COLO668 (cell line): ENCODE data around the gene TRIM54.
"Not testable (repeated sequence)": the region's sequence is repeated elsewhere in the genome, so short reads cannot be mapped to it uniquely, and the experiment has no call there.

Source experiments
- DNase-seq: peaks from one replicate; lab custom pipeline; 2025; ENCODE audit not compliant: unreplicated experiment; lab: John Stamatoyannopoulos, UW

Gene TRIM54

GRCh38 chr2:27309651-27310050 is 27.4 kb downstream of the TRIM54 start:
- no peak for DNase-seq

GRCh38 chr2:27312152-27312551 is 29.9 kb downstream of the TRIM54 start:
- no peak for DNase-seq

GRCh38 chr2:27313882-27314645 is 31.8 kb downstream of the TRIM54 start:
- no peak for DNase-seq

- no peak for DNase-seq
Observed at GRCh38 chr2:27314709-27315108, 32.5 kb downstream of the TRIM54 start.

DNA sequence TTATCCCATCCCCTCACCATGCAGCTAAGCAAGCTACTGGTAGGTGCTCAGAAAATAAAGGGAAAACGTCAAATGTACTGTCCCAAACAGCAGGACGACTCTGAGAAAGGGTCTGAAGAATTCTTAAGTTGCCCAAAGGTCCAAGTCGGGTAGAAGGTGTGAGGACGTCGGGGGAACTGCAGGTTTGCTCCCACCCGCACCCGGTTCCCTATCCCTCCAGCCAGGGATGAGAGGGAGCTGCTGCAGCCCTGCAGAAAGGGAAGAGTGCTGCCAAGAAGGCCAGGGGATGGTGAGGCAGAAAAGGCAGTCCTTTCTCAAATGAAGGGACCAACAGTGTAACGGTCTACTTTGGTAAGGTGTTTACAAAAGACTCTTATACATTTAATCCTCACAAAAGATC is 32.9 kb downstream of the TRIM54 start:
- no peak for DNase-seq

DNA sequence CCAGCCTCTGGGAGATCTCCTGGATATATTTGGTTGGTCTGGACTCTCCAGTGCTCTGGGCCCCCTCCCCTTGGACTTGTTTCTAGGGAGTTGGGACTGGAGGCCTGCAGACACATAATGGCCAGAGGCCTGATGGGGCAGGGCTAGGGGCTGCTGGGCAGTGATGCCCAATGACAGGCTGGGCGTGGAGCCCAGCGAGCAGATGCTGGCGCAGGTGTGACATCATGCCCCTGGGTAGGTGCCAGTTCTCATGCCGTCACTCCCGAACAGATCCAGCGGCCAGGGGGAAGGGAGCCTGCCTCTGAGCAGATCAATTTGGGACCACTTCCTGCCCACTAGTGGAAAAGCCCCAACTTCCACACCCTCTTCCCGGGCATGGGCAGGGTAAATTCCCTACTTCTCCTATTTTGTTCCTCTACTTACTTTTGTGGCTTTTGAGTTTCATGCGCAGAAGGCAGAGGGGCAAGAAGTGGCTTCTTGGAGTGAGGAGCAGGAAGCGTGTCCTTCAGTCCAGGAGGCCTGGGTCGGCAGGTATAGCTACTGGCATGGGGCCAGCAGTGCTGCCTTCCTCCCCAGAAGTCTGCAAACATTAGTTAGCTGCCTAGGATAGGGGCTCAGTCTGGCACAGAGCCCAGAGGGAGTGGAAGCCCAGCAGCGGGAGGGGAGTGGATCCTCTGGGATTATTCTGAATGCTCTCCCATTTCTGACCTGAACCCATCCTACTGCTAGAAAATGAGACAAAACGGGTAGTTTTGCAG is 34.6 kb downstream of the TRIM54 start:
- peak; percentile 88 for DNase-seq

- not testable (repeated sequence) for DNase-seq
Observed at GRCh38 chr2:27319839-27320238, 37.6 kb downstream of the TRIM54 start.

DNA sequence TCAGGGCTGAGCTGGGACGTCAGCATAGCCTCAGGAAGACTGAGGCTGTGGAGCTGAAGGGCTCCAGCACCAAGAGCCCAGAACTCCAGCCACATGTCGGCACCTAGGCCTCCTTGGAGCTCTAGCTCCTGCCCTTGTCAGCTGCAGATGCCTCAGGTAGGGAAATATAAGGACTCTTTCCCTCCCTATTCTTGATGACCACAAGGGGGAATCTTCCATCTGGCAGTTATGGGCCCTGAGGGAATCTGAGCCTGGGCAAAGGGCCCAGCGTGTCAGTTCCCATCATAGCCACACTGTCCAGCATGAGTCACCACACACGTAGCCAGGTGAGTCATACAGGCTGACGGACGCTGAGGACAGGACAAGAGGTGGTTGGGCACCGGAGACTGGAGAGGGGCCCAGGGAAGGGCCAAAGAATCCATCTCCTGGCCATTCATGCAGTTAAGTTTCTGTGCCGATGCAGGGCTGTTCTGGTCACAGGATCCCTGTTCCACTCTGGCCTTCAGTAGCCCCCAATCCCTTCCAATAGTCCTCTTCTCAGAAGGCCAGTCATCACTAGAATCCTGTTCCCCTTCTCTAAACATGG is 38.8 kb downstream of the TRIM54 start:
- DNase-seq: peak; percentile 83

DNA sequence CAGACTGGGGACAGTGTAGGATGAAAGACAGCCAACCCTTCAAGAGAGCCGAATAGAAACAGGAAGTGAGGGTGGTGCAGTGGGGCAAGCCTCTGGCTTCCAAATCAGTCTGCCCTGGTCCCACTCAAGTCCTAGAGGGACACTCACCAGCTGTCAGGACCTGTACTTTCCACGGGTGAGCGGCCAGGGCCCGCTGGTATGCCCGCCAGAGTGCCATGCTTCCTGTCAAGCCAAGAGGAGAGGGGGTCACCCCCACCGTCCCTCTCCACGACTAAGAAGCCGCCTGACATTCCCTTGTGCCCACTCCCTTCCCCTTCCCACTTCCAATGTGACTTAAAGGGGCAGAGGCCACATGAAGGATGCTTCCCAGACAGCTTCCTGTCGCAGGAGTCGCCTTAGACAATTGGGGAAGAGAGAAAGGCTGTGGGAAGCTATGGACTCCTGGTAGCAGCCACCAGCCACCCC is 40.1 kb downstream of the TRIM54 start:
- peak; percentile 33 for DNase-seq

DNA sequence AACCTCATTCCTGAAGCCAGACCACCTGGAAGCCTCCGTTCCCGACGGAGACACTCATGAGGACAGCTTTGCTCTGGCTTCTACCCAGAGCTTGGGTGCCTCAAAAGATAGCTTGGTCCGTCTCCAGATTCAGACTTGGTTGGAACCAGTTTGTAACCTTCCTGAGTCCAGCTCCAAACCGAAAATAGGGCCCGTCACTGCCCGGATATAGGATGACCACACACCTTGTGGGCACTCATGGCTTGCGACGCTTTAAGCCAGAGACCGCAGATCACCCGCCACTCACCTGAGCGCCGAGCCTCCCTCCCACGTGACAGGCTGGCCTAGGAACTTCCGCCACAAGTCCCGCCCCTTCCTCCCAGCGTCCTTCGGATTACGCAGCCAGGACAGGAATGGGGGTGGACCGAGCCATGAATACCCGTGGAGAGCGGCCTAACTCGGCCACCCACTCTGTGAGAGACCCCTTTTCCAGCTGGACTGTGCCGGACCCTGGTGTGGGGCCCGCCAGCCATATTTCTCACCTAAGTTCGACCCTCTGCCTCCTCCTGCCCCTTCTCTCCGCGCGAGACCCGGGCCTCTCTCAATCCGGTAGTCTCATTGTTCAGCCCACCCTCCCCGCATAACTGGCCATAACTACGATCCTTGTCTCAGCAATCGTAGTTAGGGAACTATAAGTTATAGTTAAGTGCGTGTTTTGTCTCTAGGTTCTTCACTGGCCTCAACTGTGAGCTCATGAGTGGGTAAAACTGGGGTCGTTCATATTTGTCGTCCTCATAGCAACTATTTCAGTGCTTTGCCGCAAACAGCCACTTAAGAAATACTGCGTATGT is 40.8 kb downstream of the TRIM54 start, which contains the start of gene MPV17:
MPV17 (minus strand) TSS at position 332 of the 830 bp plus-strand sequence. CDS start 580 bp downstream, outside the sequence.
- DNase-seq: peak; percentile 92

- DNase-seq: no peak
Observed at GRCh38 chr2:27323596-27324285, 41.5 kb downstream of the TRIM54 start.

DNA sequence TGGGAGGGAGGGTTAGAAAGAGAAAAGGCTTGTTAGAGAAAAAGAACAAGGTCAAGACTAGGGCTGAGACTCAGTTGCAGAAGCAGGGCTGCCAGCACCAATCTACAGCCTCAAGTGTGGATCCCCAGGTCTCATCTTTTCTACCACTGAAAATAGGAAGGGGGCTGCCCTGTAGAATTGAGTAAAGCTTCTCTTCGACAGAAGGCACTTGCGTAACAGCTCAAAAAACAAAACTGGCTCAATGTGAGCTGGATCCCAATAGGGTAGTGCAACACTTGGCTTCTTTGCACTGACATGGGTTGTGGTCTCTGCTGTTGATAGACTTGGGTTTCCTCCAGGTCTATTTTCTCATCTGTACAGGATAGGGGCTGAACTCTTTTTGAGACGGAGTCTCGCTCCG is 42.5 kb downstream of the TRIM54 start:
- DNase-seq: no peak

DNA sequence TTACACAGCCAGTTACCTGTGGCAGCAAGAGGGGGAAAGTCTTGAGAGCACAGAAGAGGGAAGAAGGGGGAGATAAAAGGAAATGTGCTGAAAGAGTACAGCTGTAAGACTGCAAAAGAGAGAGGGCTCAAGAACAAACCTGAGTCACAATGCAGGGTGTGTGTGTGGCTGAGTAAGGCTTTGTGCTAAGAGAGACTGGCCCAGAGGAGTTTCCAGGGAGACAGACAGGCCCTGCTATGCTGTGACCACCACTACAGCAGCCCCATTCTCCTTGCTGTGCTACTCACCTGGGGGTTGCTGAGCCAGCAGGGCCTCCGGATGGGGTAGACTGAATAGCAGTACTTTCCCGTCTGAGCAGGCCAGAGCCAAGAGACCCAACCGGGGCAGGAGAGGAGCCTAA is 53.1 kb downstream of the TRIM54 start:
- no peak for DNase-seq

GRCh38 chr2:27336173-27336572 is 53.9 kb downstream of the TRIM54 start:
- DNase-seq: no peak

DNA sequence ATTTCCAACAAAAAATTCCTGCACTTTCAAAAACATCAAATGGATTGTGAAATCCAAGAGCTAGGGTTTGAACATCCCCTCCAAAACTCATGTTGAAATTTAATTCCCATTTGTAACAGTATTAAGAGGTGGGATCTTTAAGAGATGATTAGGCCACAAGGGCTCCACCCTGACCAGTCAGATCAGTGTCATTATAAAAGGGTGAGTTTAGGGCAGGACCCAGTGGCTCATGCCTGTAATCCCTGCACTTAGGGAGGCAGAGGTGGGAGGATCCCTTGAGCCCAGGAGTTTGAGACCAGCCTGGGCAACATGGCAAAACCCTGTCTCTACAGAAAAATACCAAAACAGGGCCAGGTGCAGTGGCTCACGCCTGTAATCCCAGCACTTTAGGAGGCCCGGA is 65.4 kb downstream of the TRIM54 start:
- DNase-seq: no peak

DNA sequence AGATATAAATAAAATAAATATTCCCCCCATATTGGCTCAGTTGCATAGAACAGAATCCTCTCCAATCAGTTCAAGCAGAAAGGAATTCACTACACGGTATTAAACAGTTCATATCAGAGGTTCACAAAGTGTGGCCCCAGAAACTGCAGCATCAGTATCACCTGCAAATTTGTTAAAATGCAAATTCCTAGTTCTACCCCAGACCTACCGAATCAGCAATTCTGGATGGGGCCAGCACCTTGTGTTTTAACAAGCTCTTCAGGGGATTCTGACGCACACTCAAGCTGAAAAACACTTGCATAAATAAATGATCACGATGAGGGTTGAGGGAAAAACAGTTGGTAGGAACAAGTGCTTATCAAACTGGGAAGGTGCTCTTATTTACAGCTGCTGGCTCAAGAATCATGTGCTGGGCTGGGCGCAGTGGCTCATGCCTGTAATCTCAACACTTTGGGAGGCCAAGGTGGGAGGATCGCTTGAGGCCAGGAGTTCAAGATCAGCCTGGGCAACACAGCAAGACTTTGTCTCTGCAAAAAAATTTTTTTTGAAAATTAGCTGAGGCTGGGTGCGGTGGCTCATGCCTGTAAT is 68.0 kb downstream of the TRIM54 start:
- DNase-seq: no peak

DNA sequence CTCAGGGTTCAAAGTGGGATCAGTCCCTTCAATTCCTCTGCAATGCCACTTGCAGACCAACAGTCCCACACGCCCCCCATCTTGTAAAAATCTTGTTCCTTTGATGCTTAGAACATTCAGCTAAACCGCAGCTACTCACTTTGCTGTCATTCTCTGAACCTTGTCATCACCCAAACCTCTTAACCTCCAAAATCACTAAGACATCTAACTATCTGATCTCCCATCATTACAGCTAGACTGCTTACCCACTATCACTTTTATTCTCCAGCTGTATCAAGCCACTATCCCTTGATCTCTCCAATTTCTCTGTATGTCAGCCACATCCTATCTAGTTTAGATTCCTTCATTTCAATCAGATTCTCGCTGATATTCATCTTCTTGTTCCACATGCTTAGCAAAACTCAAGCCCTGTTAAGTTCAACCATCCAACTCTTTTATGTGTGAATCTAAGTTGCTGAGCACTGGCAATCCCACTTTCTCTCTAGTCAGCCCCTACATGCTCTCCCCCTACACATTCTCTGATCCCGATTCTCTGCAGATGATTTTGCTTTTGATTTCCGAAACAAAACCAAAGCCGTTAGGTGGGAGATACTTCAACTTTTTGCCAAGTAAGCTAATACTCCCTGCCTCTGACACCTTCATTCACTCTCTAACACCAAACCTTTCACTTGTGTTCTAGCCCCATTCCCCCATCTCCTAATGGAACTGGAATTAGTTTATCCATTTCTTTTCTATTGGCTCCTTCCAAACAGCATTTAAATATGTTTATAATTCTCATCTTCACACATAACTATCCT is 69.8 kb downstream of the TRIM54 start:
- DNase-seq: no peak

DNA sequence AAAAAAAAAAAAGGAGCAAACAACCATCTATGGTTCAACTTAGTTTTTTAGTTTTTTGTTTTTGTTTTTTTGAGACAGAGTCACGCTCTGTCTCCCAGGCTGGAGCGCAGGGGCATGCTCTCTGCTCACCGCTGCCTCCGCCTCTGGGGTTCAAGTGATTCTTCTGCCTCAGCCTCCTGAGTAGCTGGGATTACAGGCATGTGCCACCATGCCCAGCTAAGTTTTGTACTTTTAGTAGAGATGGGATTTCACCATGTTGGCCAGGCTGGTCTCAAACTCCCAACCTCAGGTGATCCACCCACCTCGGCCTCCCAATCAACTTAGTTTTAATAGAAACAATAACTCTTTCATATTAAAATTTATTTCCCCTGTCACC is 71.1 kb downstream of the TRIM54 start:
- DNase-seq: not testable (repeated sequence)
